ENCODE results near the gene SYTL3. TPM values are rescaled to one million over a fixed set of nuclear protein-coding genes. Genes with fewer than 3 reads are reported as not detected.
"Not testable (repeated sequence)": the region's sequence is repeated elsewhere in the genome, so short reads cannot be mapped to it uniquely, and the experiment has no call there.

SYTL3 gene
- total RNA-seq, 2 experiments from 2014 or later, result 163 to 180 TPM

DNA sequence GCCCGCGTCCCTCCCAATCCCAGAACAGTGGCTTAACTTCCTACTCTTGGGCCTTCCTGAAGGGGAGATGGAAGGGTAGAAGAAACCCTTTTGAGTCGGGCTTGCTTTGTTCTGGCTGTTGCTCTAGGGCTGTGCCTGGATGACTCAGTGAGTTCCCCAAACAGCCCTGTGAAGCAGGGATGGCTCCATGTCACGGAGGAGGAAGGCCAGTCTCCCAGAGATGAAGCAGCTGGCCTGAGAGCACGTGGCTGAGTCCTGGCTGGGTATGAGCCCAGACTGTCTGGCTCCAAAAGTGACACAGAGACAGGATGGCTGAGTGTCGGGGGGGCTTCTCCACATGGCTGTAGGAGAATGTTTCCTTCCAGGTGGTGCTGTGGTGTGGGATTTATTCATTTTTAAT lies 4.6 kb downstream of the SYTL3 start:
- intact Hi-C loops (cut with DNase I, micrococcal nuclease), result loop anchor here in 1 of 2 experiments (5.0 kb wide), 3 partner anchors 422 to 1038 kb away; partner anchors contain the start of genes SOD2 and SYNJ2
- ChIA-PET CTCF (interaction anchor here (1.2 to 1.3 kb wide), 2 partner anchors 8 to 10 kb away, joined by 3 to 4 read pairs; partner anchors contain the start of gene DYNLT1), POLR2A (interaction anchor here (0.7 kb wide), 1 partner anchor 1080 kb away, joined by 3 read pairs; no protein-coding TSS in a partner anchor)
- Mint-ChIP-seq H3K27me3 (no peaks in the 10 kb centered on the region), H3K4me1 (peaks cover 64% of the 10 kb centered on the region), H3K36me3 (ENCODE audit: low read depth) (peaks cover 79% of the 10 kb centered on the region), H3K27ac (peak overlapping the region; percentile 99), H3K9me3 (ENCODE audit: low read depth) (no peaks in the 10 kb centered on the region), H3K4me3 (peak overlapping the region; percentile 81)
- ATAC-seq (no peak), DNase-seq (no peak)

GRCh38 chr6:158654960-158655489 lies 5.2 kb downstream of the SYTL3 start:
- ChIA-PET CTCF (interaction anchor here (0.6 to 1.3 kb wide), 3 partner anchors 9 to 470 kb away, joined by 3 to 4 read pairs (median 4); partner anchors contain the start of gene DYNLT1), POLR2A (interaction anchor here (0.7 kb wide), 1 partner anchor 1080 kb away, joined by 3 read pairs; no protein-coding TSS in a partner anchor)
- Mint-ChIP-seq H3K4me1 (peaks cover 66% of the 10 kb centered on the region), H3K36me3 (ENCODE audit: low read depth) (peaks cover 82% of the 10 kb centered on the region), H3K9me3 (ENCODE audit: low read depth) (no peaks in the 10 kb centered on the region), H3K4me3 (peak overlapping the region; percentile 81), H3K27ac (peak overlapping the region; percentile 99), H3K27me3 (no peaks in the 10 kb centered on the region)
- intact Hi-C loops (cut with DNase I, micrococcal nuclease), result loop anchor here in 1 of 2 experiments (5.0 kb wide), 3 partner anchors 423 to 1037 kb away; partner anchors contain the start of genes SOD2 and SYNJ2
- DNase-seq (no peak), ATAC-seq (no peak)

GRCh38 chr6:158655569-158656450 lies 6.0 kb downstream of the SYTL3 start:
- Mint-ChIP-seq H3K27me3 (no peaks in the 10 kb centered on the region), H3K4me1 (peaks cover 73% of the 10 kb centered on the region), H3K9me3 (ENCODE audit: low read depth) (no peaks in the 10 kb centered on the region), H3K27ac (peak overlapping the region; percentile 99), H3K36me3 (ENCODE audit: low read depth) (peaks cover 86% of the 10 kb centered on the region), H3K4me3 (peak overlapping the region; percentile 81)
- ATAC-seq (no peak), DNase-seq (no peak)
- POLR2A ChIA-PET, result interaction anchor here (0.6 kb wide), 1 partner anchor 1191 kb away, joined by 3 read pairs; no protein-coding TSS in a partner anchor
- intact Hi-C loops (cut with DNase I, micrococcal nuclease), result no loop called here
- CTCF ChIA-PET, result interaction anchor here (0.6 to 1.3 kb wide), 3 partner anchors 9 to 471 kb away, joined by 3 to 4 read pairs (median 4); partner anchors contain the start of gene DYNLT1

DNA sequence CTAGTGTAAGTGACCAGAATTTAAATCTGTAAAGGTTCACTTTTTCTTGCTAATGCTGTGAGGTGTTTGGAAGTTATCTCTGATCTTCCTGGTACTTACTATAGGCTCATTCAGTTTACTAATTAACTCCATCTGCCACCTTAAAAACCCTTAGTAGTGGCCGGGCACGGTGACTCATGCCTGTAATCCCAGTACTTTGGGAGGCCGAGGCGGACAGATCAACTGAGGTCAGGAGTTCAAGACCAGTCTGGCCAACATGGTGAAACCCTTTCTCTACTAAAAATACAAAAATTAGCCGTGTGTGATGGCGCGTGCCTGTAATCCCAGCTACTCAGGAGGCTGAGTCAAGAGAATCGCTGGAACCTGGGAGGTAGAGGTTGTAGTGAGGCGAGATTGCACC lies 7.1 kb downstream of the SYTL3 start:
- ATAC-seq; DNase-seq; H3K4me3 Mint-ChIP-seq; POLR2A ChIA-PET; H3K27me3 Mint-ChIP-seq; CTCF ChIA-PET; intact Hi-C loops (cut with DNase I, micrococcal nuclease); H3K9me3 Mint-ChIP-seq (ENCODE audit: low read depth): not testable (repeated sequence)
- Mint-ChIP-seq H3K4me1 (peaks cover 71% of the 10 kb centered on the region), H3K27ac (peak overlapping the region; percentile 1), H3K36me3 (ENCODE audit: low read depth) (peaks cover 81% of the 10 kb centered on the region)

DNA sequence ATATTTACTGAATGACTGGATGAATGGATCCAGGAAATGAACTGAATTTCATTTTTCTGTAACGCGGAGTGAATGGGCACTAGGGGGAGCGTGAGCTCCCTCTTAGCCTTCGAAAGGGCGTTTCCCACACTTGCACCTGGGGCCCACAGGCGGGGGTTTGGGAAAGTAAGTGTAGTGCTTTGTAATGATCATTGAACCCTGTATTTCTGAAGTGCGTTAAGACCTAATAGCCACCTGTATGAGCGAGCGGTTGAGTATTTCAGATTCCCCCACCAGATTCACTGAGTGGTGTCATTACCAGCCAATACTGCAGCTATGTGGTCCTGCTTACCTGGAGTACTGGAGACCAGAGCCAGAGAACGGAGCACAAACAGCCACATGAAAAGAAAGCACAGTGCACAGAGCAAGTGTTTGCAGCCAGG lies 10.5 kb downstream of the SYTL3 start:
- peak; percentile 61 for DNase-seq
- Mint-ChIP-seq H3K27ac (no peak overlapping the region), H3K27me3 (no peaks in the 10 kb centered on the region), H3K9me3 (ENCODE audit: low read depth) (no peaks in the 10 kb centered on the region), H3K4me1 (peaks cover 53% of the 10 kb centered on the region), H3K4me3 (no peak overlapping the region), H3K36me3 (ENCODE audit: low read depth) (peaks cover 82% of the 10 kb centered on the region)
- CTCF ChIA-PET, result interaction anchor here (0.7 to 4.7 kb wide), 14 partner anchors 10 to 37 kb away, joined by 3 to 26 read pairs (median 4); partner anchors contain the start of genes DYNLT1 and SYTL3
- intact Hi-C loops (cut with DNase I, micrococcal nuclease), result no loop called here
- POLR2A ChIA-PET, result interaction anchor here (0.6 to 0.9 kb wide), 2 partner anchors 17 to 120 kb away, joined by 3 to 4 read pairs; no protein-coding TSS in a partner anchor
- peak; percentile 65 for ATAC-seq

- DNase-seq (no peak), ATAC-seq (no peak)
- H3K36me3 Mint-ChIP-seq (ENCODE audit: low read depth), result peaks cover 82% of the 10 kb centered on the region
- ChIA-PET CTCF (interaction anchor here (1.1 to 4.7 kb wide), 5 partner anchors 16 to 36 kb away, joined by 3 to 26 read pairs (median 8); partner anchors contain the start of gene DYNLT1), POLR2A (interaction anchor here (0.7 kb wide), 1 partner anchor 250 kb away, joined by 3 read pairs; no protein-coding TSS in a partner anchor)
- no peaks in the 10 kb centered on the region for H3K9me3 Mint-ChIP-seq (ENCODE audit: low read depth)
- intact Hi-C loops (cut with DNase I, micrococcal nuclease), result no loop called here
- no peaks in the 10 kb centered on the region for H3K27me3 Mint-ChIP-seq
- no peak overlapping the region for H3K4me3 Mint-ChIP-seq
- peaks cover 44% of the 10 kb centered on the region for H3K4me1 Mint-ChIP-seq
- H3K27ac Mint-ChIP-seq, result no peak overlapping the region
Observed at GRCh38 chr6:158661156-158661685, 11.4 kb downstream of the SYTL3 start.

GRCh38 chr6:158662607-158662953 lies 12.7 kb downstream of the SYTL3 start:
- ChIA-PET CTCF (interaction anchor here (0.7 to 4.7 kb wide), 5 partner anchors 10 to 35 kb away, joined by 4 to 26 read pairs (median 5); no protein-coding TSS in a partner anchor), POLR2A (interaction anchor here (1.0 to 2.1 kb wide), 2 partner anchors 14 to 20 kb away, joined by 3 to 6 read pairs; no protein-coding TSS in a partner anchor)
- Mint-ChIP-seq H3K4me3 (no peak overlapping the region), H3K4me1 (peaks cover 35% of the 10 kb centered on the region), H3K36me3 (ENCODE audit: low read depth) (peaks cover 85% of the 10 kb centered on the region), H3K9me3 (ENCODE audit: low read depth) (no peaks in the 10 kb centered on the region), H3K27ac (no peak overlapping the region), H3K27me3 (no peaks in the 10 kb centered on the region)
- ATAC-seq (no peak), DNase-seq (no peak)
- intact Hi-C loops (cut with DNase I, micrococcal nuclease), result no loop called here

DNA sequence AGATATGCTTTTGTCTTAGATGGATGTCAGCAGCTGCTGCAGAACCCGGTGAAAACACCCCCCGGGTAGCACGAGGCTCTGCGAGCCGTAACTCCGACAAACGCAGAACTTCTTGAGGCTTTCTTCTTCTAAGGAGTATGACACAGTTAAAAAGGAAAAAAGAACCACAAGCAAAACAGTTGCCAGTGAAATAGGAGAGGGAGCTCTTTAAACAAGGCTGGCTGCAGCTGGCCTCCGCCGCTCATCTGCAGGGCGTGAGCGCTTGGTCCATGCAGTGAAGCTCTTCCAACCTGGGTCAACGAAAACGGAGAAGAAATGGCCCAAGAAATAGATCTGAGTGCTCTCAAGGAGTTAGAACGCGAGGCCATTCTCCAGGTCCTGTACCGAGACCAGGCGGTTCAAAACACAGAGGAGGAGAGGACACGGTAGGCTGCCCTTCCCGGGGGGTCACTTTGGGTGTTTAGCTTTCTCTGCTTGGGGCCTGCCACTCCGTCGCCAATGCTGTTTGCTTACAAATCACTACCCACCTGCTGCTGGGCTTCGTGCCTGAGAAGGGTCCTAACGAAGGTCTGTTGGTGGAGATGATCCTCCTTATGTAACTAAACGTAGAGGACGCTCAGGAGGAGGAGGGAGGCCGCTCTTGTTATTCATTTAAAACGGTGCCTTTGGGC lies 13.2 kb downstream of the SYTL3 start:
- DNase-seq, result no peak
- no peak for ATAC-seq
- no peaks in the 10 kb centered on the region for H3K27me3 Mint-ChIP-seq
- peak overlapping the region; percentile 10 for H3K4me3 Mint-ChIP-seq
- ChIA-PET POLR2A (interaction anchor here (1.0 to 2.1 kb wide), 3 partner anchors 10 to 20 kb away, joined by 3 to 6 read pairs (median 3); no protein-coding TSS in a partner anchor), CTCF (interaction anchor here (0.6 to 4.7 kb wide), 6 partner anchors 12 to 332 kb away, joined by 3 to 26 read pairs (median 4); no protein-coding TSS in a partner anchor)
- H3K36me3 Mint-ChIP-seq (ENCODE audit: low read depth), result peaks cover 88% of the 10 kb centered on the region
- no peaks in the 10 kb centered on the region for H3K9me3 Mint-ChIP-seq (ENCODE audit: low read depth)
- no peak overlapping the region for H3K27ac Mint-ChIP-seq
- H3K4me1 Mint-ChIP-seq, result peaks cover 35% of the 10 kb centered on the region
- intact Hi-C loops (cut with DNase I, micrococcal nuclease), result no loop called here

DNA sequence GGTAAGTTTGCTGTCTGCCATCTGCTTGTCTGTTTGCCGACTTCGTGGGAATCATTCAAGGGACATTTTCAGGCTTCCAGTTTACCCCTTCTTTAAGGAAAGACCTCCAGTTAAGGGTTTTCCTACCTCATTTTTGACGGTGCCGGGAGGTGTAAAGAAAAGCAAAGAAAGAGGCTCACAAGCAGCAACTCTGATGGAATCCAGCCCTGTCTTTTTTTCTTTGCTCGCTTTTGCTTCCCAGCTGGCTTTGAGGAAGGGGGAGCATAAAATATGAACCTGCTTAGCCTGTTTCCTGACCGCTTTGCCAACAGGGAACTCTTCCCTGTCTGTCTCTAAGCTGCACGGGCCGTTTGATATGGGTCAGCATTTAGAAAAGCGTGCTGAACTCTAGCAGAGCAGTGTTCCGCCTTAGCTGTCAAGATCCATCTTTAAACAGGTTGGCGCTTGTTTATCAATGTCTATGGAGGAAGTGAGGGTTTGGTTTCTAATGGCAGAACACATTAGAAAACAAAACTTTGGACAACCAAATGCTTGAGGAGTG lies 13.8 kb downstream of the SYTL3 start:
- Mint-ChIP-seq H3K27me3 (no peaks in the 10 kb centered on the region), H3K9me3 (ENCODE audit: low read depth) (no peaks in the 10 kb centered on the region), H3K36me3 (ENCODE audit: low read depth) (peaks cover 89% of the 10 kb centered on the region), H3K4me3 (no peak overlapping the region), H3K4me1 (peaks cover 37% of the 10 kb centered on the region), H3K27ac (no peak overlapping the region)
- ChIA-PET POLR2A (interaction anchor here (1.0 to 2.1 kb wide), 2 partner anchors 9 to 15 kb away, joined by 3 to 6 read pairs; no protein-coding TSS in a partner anchor), CTCF (interaction anchor here (0.6 to 0.9 kb wide), 2 partner anchors 28 to 331 kb away, joined by 3 to 4 read pairs; no protein-coding TSS in a partner anchor)
- DNase-seq (no peak), ATAC-seq (no peak)
- intact Hi-C loops (cut with DNase I, micrococcal nuclease), result no loop called here

- ATAC-seq, result no peak
- no peaks in the 10 kb centered on the region for H3K9me3 Mint-ChIP-seq (ENCODE audit: low read depth)
- peaks cover 27% of the 10 kb centered on the region for H3K4me1 Mint-ChIP-seq
- no peak for DNase-seq
- no peaks in the 10 kb centered on the region for H3K27me3 Mint-ChIP-seq
- no peak overlapping the region for H3K4me3 Mint-ChIP-seq
- POLR2A ChIA-PET, result interaction anchor here (0.6 kb wide), 1 partner anchor 42 kb away, joined by 3 read pairs; no protein-coding TSS in a partner anchor
- intact Hi-C loops (cut with DNase I, micrococcal nuclease), result no loop called here
- peaks cover 87% of the 10 kb centered on the region for H3K36me3 Mint-ChIP-seq (ENCODE audit: low read depth)
- no peak overlapping the region for H3K27ac Mint-ChIP-seq
- CTCF ChIA-PET, result no interaction called here
Observed at GRCh38 chr6:158665332-158665731, 15.5 kb downstream of the SYTL3 start.
